PC-9 (cell line): ENCODE measurements around the gene TMEM219.

Source experiments
- CTCF ChIP-seq: fragments of 200-600 bp; sonication (generic); conservative IDR thresholded peaks from 2 replicates; pipeline ENCODE4 v1.6.1; 2017; ENCODE audit warnings: mixed run types, antibody characterized with exemption, mild to moderate bottlenecking, moderate library complexity
- EZH2 ChIP-seq: fragments of 200-600 bp; sonication (generic); IDR thresholded peaks from 2 replicates; pipeline ENCODE4 v1.8.0; 2017; ENCODE audit warnings: antibody characterized with exemption, low read depth

DNA sequence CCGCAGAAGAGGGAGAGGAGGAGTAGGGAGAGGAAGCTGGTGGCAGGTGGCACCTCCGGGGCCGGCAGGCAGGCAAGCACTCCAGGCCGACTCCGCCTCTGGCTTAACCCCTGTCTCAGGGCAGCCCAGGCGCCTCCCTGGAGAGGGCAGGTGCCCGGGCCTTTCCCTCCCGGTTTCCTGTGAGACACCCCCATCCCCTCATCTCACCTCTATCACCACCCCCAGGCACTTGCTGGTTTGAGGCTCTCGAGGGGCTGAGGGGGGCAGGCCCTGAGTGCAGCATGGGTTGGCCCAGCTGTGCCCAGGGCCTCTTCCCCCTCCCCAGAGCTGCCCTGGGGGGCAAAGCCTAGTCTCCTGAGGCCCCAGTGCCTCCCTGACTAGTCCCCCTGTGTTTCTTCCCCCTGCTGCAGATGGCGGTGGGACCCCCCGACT, 42.9 kb downstream of the TMEM219 start:
- TF ChIP-seq CTCF, result no peak
- no peak for TF ChIP-seq EZH2
